ENCODE data around the gene LGI1.
A peak's percentile ranks its signal among the peaks of the same experiment; 100 is the strongest.
"Not testable (repeated sequence)": the region's sequence is repeated elsewhere in the genome, so short reads cannot be mapped to it uniquely, and the experiment has no call there.

The LGI1 gene

GRCh38 chr10:93827056-93827804 is 69.5 kb downstream of the LGI1 start:
- no peak overlapping the region for H3K4me3 ChIP-seq (ENCODE audit: insufficient read length, low read depth)
- DNase-seq (ENCODE audit: low read depth, low spot score) = no peak
- no peaks in the 10 kb centered on the region for H3K36me3 ChIP-seq (ENCODE audit: insufficient read depth, insufficient read length, low read length)
- no peak overlapping the region for H3K9ac ChIP-seq (ENCODE audit: insufficient read length, low read depth)
- 0 out of 2 replicates have a peak, but pooled peaks cover under 1% of the 10 kb centered on the region for H3K9me3 ChIP-seq (ENCODE audit: insufficient read depth, low read length)
- H3K27me3 ChIP-seq (ENCODE audit: insufficient read depth, insufficient read length) = peaks cover 50% of the 10 kb centered on the region
- TF ChIP-seq YY1 (IDR thresholded peaks at IDR 0.05; ENCODE audit: insufficient read depth, insufficient read length) (no peak), ZNF274 (IDR thresholded peaks at IDR 0.05; ENCODE audit: low read depth, low read length) (no peak), SUZ12 (IDR thresholded peaks at IDR 0.05; ENCODE audit: extremely low read depth, insufficient read depth, insufficient read length) (no peak)
- H3K4me1 ChIP-seq (ENCODE audit: insufficient read depth, insufficient read length) = no peaks in the 10 kb centered on the region

GRCh38 chr10:93831065-93831464 is 73.3 kb downstream of the LGI1 start:
- not testable (repeated sequence) for H3K36me3 ChIP-seq (ENCODE audit: insufficient read depth, insufficient read length, low read length); H3K4me1 ChIP-seq (ENCODE audit: insufficient read depth, insufficient read length); DNase-seq (ENCODE audit: low read depth, low spot score); H3K4me3 ChIP-seq (ENCODE audit: insufficient read length, low read depth); H3K9ac ChIP-seq (ENCODE audit: insufficient read length, low read depth)
- peaks cover 87% of the 10 kb centered on the region for H3K27me3 ChIP-seq (ENCODE audit: insufficient read depth, insufficient read length)
- H3K9me3 ChIP-seq (ENCODE audit: insufficient read depth, low read length) = peaks cover 20% of the 10 kb centered on the region; the same call in 1 of the 2 replicates

- no peak overlapping the region for H3K9ac ChIP-seq (ENCODE audit: insufficient read length, low read depth)
- H3K4me1 ChIP-seq (ENCODE audit: insufficient read depth, insufficient read length) = no peaks in the 10 kb centered on the region
- H3K27me3 ChIP-seq (ENCODE audit: insufficient read depth, insufficient read length) = peaks cover 97% of the 10 kb centered on the region
- peaks cover 20% of the 10 kb centered on the region; the same call in 1 of the 2 replicates for H3K9me3 ChIP-seq (ENCODE audit: insufficient read depth, low read length)
- H3K4me3 ChIP-seq (ENCODE audit: insufficient read length, low read depth) = no peak overlapping the region
- TF ChIP-seq YY1 (IDR thresholded peaks at IDR 0.05; ENCODE audit: insufficient read depth, insufficient read length) = no peak
- TF ChIP-seq ZNF274 (IDR thresholded peaks at IDR 0.05; ENCODE audit: low read depth, low read length) = no peak
- TF ChIP-seq SUZ12 (IDR thresholded peaks at IDR 0.05; ENCODE audit: extremely low read depth, insufficient read depth, insufficient read length) = no peak
- no peak for DNase-seq (ENCODE audit: low read depth, low spot score)
- no peaks in the 10 kb centered on the region for H3K36me3 ChIP-seq (ENCODE audit: insufficient read depth, insufficient read length, low read length)
Measured at GRCh38 chr10:93835770-93836169, 78.0 kb downstream of the LGI1 start.

GRCh38 chr10:93837822-93838221 is 80.1 kb downstream of the LGI1 start:
- Histone ChIP-seq H3K36me3 (ENCODE audit: insufficient read depth, insufficient read length, low read length) (no peaks in the 10 kb centered on the region), H3K9ac (ENCODE audit: insufficient read length, low read depth) (no peak overlapping the region), H3K27me3 (ENCODE audit: insufficient read depth, insufficient read length) (peaks cover 100% of the 10 kb centered on the region), H3K4me1 (ENCODE audit: insufficient read depth, insufficient read length) (no peaks in the 10 kb centered on the region), H3K4me3 (ENCODE audit: insufficient read length, low read depth) (no peak overlapping the region), H3K9me3 (ENCODE audit: insufficient read depth, low read length) (peaks cover 14% of the 10 kb centered on the region; the same call in 1 of the 2 replicates)
- no peak for DNase-seq (ENCODE audit: low read depth, low spot score)
- TF ChIP-seq ZNF274 (IDR thresholded peaks at IDR 0.05; ENCODE audit: low read depth, low read length) (no peak), YY1 (IDR thresholded peaks at IDR 0.05; ENCODE audit: insufficient read depth, insufficient read length) (no peak), SUZ12 (IDR thresholded peaks at IDR 0.05; ENCODE audit: extremely low read depth, insufficient read depth, insufficient read length) (no peak)

- no peak for TF ChIP-seq SUZ12 (IDR thresholded peaks at IDR 0.05; ENCODE audit: extremely low read depth, insufficient read depth, insufficient read length)
- no peak for TF ChIP-seq YY1 (IDR thresholded peaks at IDR 0.05; ENCODE audit: insufficient read depth, insufficient read length)
- no peak for TF ChIP-seq ZNF274 (IDR thresholded peaks at IDR 0.05; ENCODE audit: low read depth, low read length)
- H3K4me3 ChIP-seq (ENCODE audit: insufficient read length, low read depth) = no peak overlapping the region
- H3K36me3 ChIP-seq (ENCODE audit: insufficient read depth, insufficient read length, low read length) = no peaks in the 10 kb centered on the region
- peaks cover 100% of the 10 kb centered on the region for H3K27me3 ChIP-seq (ENCODE audit: insufficient read depth, insufficient read length)
- no peak for DNase-seq (ENCODE audit: low read depth, low spot score)
- peaks cover 10% of the 10 kb centered on the region; the same call in 1 of the 2 replicates for H3K9me3 ChIP-seq (ENCODE audit: insufficient read depth, low read length)
- H3K9ac ChIP-seq (ENCODE audit: insufficient read length, low read depth) = no peak overlapping the region
- H3K4me1 ChIP-seq (ENCODE audit: insufficient read depth, insufficient read length) = no peaks in the 10 kb centered on the region
Measured at GRCh38 chr10:93838278-93838677, 80.5 kb downstream of the LGI1 start.

GRCh38 chr10:93841961-93842360 is 84.2 kb downstream of the LGI1 start:
- no peaks in the 10 kb centered on the region for H3K36me3 ChIP-seq (ENCODE audit: insufficient read depth, insufficient read length, low read length)
- peaks cover 17% of the 10 kb centered on the region; the same call in 1 of the 2 replicates for H3K9me3 ChIP-seq (ENCODE audit: insufficient read depth, low read length)
- H3K4me1 ChIP-seq (ENCODE audit: insufficient read depth, insufficient read length) = no peaks in the 10 kb centered on the region
- no peak overlapping the region for H3K4me3 ChIP-seq (ENCODE audit: insufficient read length, low read depth)
- H3K27me3 ChIP-seq (ENCODE audit: insufficient read depth, insufficient read length) = peaks cover 96% of the 10 kb centered on the region
- no peak overlapping the region for H3K9ac ChIP-seq (ENCODE audit: insufficient read length, low read depth)
- TF ChIP-seq YY1 (IDR thresholded peaks at IDR 0.05; ENCODE audit: insufficient read depth, insufficient read length) (no peak), ZNF274 (IDR thresholded peaks at IDR 0.05; ENCODE audit: low read depth, low read length) (no peak), SUZ12 (IDR thresholded peaks at IDR 0.05; ENCODE audit: extremely low read depth, insufficient read depth, insufficient read length) (no peak)
- peak; percentile 71 for DNase-seq (ENCODE audit: low read depth, low spot score)

- no peak overlapping the region for H3K4me3 ChIP-seq (ENCODE audit: insufficient read length, low read depth)
- no peak for TF ChIP-seq ZNF274 (IDR thresholded peaks at IDR 0.05; ENCODE audit: low read depth, low read length)
- TF ChIP-seq YY1 (IDR thresholded peaks at IDR 0.05; ENCODE audit: insufficient read depth, insufficient read length) = no peak
- no peak for TF ChIP-seq SUZ12 (IDR thresholded peaks at IDR 0.05; ENCODE audit: extremely low read depth, insufficient read depth, insufficient read length)
- DNase-seq (ENCODE audit: low read depth, low spot score) = no peak
- H3K4me1 ChIP-seq (ENCODE audit: insufficient read depth, insufficient read length) = no peaks in the 10 kb centered on the region
- H3K9me3 ChIP-seq (ENCODE audit: insufficient read depth, low read length) = peaks cover 33% of the 10 kb centered on the region; the same call in 1 of the 2 replicates
- peaks cover 84% of the 10 kb centered on the region for H3K27me3 ChIP-seq (ENCODE audit: insufficient read depth, insufficient read length)
- no peak overlapping the region for H3K9ac ChIP-seq (ENCODE audit: insufficient read length, low read depth)
- H3K36me3 ChIP-seq (ENCODE audit: insufficient read depth, insufficient read length, low read length) = no peaks in the 10 kb centered on the region
Measured at GRCh38 chr10:93844979-93845626, 87.4 kb downstream of the LGI1 start.

All from NT2/D1 (cell line).